Keratinocyte (primary cell): Measurements from ENCODE around the gene LRRC71. TPM values are rescaled to one million over a fixed set of nuclear protein-coding genes. Genes with fewer than 3 reads are reported as not detected.

Experiments
- DNase-seq: peaks from one replicate; pipeline ENCODE4 v3.0.0-alpha.2; 2011; ENCODE audit warnings: low read depth, missing footprints, low spot score
- FAIRE-seq: peaks from 2 replicates; lab custom pipeline; 2011; peaks lifted over from hg19 to GRCh38; lab: Jason Lieb, UNC
- H2AFZ ChIP-seq: 2 replicates; pipeline ENCODE4 v1.6.0; 2012; ENCODE audit warnings: low read length, control low read depth, inconsistent platforms; ENCODE audit not compliant: control insufficient read depth
- H3K27ac ChIP-seq: 2 replicates; pipeline ENCODE4 v1.5.1; 2011; ENCODE audit warnings: low read length; ENCODE audit not compliant: control insufficient read depth, insufficient read depth
- H3K27me3 ChIP-seq: 3 replicates; pipeline ENCODE4 v1.6.0; 2011; ENCODE audit warnings: low read length; ENCODE audit not compliant: control insufficient read depth, insufficient read depth; ENCODE audit errors: extremely low read depth
- H3K36me3 ChIP-seq, 2 experiments: 2 replicates in 1 of 2; 3 replicates in 1 of 2; pipeline ENCODE4 v1.5.1; 2011; ENCODE audit warnings: low read length in 2 of 2, mild to moderate bottlenecking in 1 of 2; ENCODE audit not compliant: control insufficient read depth in 2 of 2, insufficient read depth in 2 of 2; ENCODE audit errors: extremely low read depth in 1 of 2
- H3K4me1 ChIP-seq: 3 replicates; pipeline ENCODE4 v1.5.1; 2011; ENCODE audit warnings: low read length; ENCODE audit not compliant: control insufficient read depth, insufficient read depth; ENCODE audit errors: extremely low read depth
- H3K4me2 ChIP-seq: 3 replicates; pipeline ENCODE4 v1.6.0; 2011; ENCODE audit warnings: low read depth, low read length; ENCODE audit not compliant: control insufficient read depth, insufficient read depth; ENCODE audit errors: extremely low read depth
- H3K4me3 ChIP-seq, 3 experiments: fragments of 200-600 bp in 1 of 3; sonication (generic) in 1 of 3; 2 replicates in 2 of 3; 3 replicates in 1 of 3; pipeline ENCODE4 v1.5.1; 2011 to 2016; ENCODE audit warnings: low read length in 3 of 3, mild to moderate bottlenecking in 3 of 3, control low read depth in 2 of 3, inconsistent platforms in 1 of 3, low read depth in 1 of 3, mixed read lengths in 1 of 3, mixed run types in 1 of 3, moderate library complexity in 1 of 3; ENCODE audit not compliant: control insufficient read depth in 2 of 3, insufficient read depth in 2 of 3; ENCODE audit errors: extremely low read depth in 1 of 3
- H3K79me2 ChIP-seq: 2 replicates; pipeline ENCODE4 v1.6.0; 2012; ENCODE audit warnings: low read length; ENCODE audit not compliant: control insufficient read depth, insufficient read depth
- H3K9ac ChIP-seq: 3 replicates; pipeline ENCODE4 v1.6.0; 2011; ENCODE audit warnings: low read length; ENCODE audit not compliant: control insufficient read depth, insufficient read depth; ENCODE audit errors: extremely low read depth
- H3K9me1 ChIP-seq: 3 replicates; pipeline ENCODE4 v1.6.0; 2011; ENCODE audit warnings: low read length; ENCODE audit not compliant: control insufficient read depth, insufficient read depth; ENCODE audit errors: extremely low read depth
- H3K9me3 ChIP-seq: 2 replicates; pipeline ENCODE4 v1.5.1; 2012; ENCODE audit warnings: low read depth, low read length; ENCODE audit not compliant: control insufficient read depth
- H4K20me1 ChIP-seq: 3 replicates; pipeline ENCODE4 v1.6.0; 2011; ENCODE audit warnings: low read length; ENCODE audit not compliant: control insufficient read depth, insufficient read depth; ENCODE audit errors: extremely low read depth
- CTCF ChIP-seq, 3 experiments: IDR thresholded peaks in 1 of 3; conservative IDR thresholded peaks in 1 of 3; optimal IDR thresholded peaks in 1 of 3; 2 replicates in 2 of 3; 3 replicates in 1 of 3; pipeline versions ENCODE3 to v1.5.1; 2011; ENCODE audit warnings: low read length in 3 of 3, mild to moderate bottlenecking in 3 of 3, moderate library complexity in 2 of 3, control low read depth in 1 of 3, inconsistent platforms in 1 of 3; ENCODE audit not compliant: insufficient read depth in 2 of 3; ENCODE audit errors: extremely low read depth in 1 of 3
- EZH2 ChIP-seq: IDR thresholded peaks from one replicate; pipeline ENCODE4 v1.6.1; 2012; ENCODE audit warnings: inconsistent platforms, mild to moderate bottlenecking, low read length, moderate library complexity
- dilution Hi-C: fragments of 300-500 bp; cut with MboI; formaldehyde crosslinking; loops from one replicate; pipeline ENCODE4 v1.7.0; 2020; ENCODE audit warnings: low sequenced_read_pairs; ENCODE audit not compliant: extremely low pct_ligation_motif_present
- polyA plus RNA-seq, 5 experiments: library from polyadenylated mRNA; depleted of rRNA in 3 of 5; stranded (reverse) in 3 of 5; stranded (forward) in 1 of 5; unstranded in 1 of 5; fragments of >200 nt; gene quantifications; 1 replicate in 1 of 5; 2 replicates in 3 of 5; 3 replicates in 1 of 5; pipeline versions ENCODE4 v1.2.1 to v1.2.3, GENCODE V29; 2011 to 2012; ENCODE audit warnings: missing spikeins in 2 of 5, low read depth in 1 of 5, low replicate concordance in 1 of 5

Gene LRRC71
- polyA plus RNA-seq, 1 donor (not counting 4 experiments of a cell fraction or from before 2014, with no cell fraction given), result not detected

DNA sequence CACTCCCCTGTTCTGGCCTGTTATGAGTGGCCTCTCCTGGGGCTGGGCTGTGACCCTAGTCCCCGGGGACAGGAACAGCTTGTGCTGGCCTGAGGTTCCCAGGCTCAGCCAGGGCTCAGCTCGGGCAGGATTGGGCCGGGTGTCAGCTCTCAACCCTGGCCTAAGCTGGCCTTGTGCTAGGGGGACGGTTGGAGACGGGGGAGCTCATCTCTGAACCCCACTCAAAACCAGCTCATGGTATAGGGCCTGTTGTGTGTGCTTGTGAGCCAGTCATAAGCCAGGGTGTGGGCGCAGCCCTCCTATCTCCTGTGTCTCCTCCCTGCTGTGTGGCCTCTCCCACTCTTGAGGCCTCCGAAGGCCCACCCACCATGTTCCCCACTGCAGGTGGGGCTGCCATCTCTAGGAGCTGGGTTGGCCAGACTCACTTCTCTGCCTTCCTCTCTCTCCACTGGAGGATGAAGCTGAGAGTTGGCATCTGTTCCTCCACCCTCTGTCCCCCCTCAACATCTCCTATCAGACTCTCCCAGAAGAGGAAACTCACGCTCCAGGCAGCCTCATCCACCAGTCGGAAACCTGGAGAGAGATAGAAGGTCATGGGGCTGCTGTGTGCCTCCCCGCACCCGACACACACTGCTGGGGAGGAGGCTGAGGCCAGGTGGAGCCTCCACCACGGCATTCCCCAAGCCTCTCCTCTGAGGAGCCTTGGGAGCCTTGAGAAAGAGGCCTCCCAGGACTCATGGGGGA, 25.5 kb upstream of the LRRC71 start:
- DNase-seq, result no peak
- no peak overlapping the region for H3K27ac ChIP-seq
- H2AFZ ChIP-seq, result no peak overlapping the region
- no peaks in the 10 kb centered on the region for H4K20me1 ChIP-seq
- no peaks in the 10 kb centered on the region for H3K36me3 ChIP-seq
- TF ChIP-seq CTCF (optimal IDR thresholded peaks at IDR 0.05 in 1 of 3, IDR thresholded peaks at IDR 0.05 in 1 of 3, conservative IDR thresholded peaks at IDR 0.05 in 1 of 3; ENCODE audit: extremely low read depth in 1 of 3, insufficient read depth in 2 of 3, low read length in 3 of 3) (no peak), EZH2 (no peak)
- no peaks in the 10 kb centered on the region for H3K9me1 ChIP-seq
- no peak overlapping the region for H3K9ac ChIP-seq
- no peaks in the 10 kb centered on the region for H3K79me2 ChIP-seq
- no peaks in the 10 kb centered on the region for H3K9me3 ChIP-seq
- H3K4me2 ChIP-seq, result no peak overlapping the region
- H3K4me3 ChIP-seq, result no peak overlapping the region
- no peak for FAIRE-seq
- peaks cover 37% of the 10 kb centered on the region for H3K4me1 ChIP-seq
- dilution Hi-C loops, result no loop called here
- no peaks in the 10 kb centered on the region for H3K27me3 ChIP-seq

DNA sequence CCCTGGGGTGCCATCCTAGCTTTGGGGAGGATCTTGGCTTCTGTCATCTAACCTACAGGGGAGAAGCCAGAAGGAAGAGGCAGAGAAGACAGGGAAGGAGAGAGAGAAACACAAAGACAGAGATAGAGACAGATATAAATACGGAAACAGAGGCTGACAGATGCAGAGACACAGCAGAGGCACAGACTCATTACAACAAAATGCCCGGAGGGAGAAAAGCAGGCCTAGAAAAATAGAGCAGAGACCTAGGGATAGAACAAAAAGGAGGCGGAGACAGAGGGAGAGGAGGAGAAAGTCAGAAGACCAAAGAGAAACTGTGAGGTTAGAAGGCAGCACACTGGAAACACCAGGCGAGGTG, 25.0 kb upstream of the LRRC71 start:
- no peak for DNase-seq
- H3K27me3 ChIP-seq, result no peaks in the 10 kb centered on the region
- TF ChIP-seq EZH2, result no peak
- TF ChIP-seq CTCF (optimal IDR thresholded peaks at IDR 0.05 in 1 of 3, IDR thresholded peaks at IDR 0.05 in 1 of 3, conservative IDR thresholded peaks at IDR 0.05 in 1 of 3; ENCODE audit: extremely low read depth in 1 of 3, insufficient read depth in 2 of 3, low read length in 3 of 3), result no peak
- dilution Hi-C loops, result no loop called here
- H3K9ac ChIP-seq, result no peak overlapping the region
- H3K36me3 ChIP-seq, result no peaks in the 10 kb centered on the region
- no peak overlapping the region for H3K4me2 ChIP-seq
- H3K4me1 ChIP-seq, result peaks cover 37% of the 10 kb centered on the region
- H4K20me1 ChIP-seq, result no peaks in the 10 kb centered on the region
- no peaks in the 10 kb centered on the region for H3K9me1 ChIP-seq
- FAIRE-seq, result no peak
- H3K4me3 ChIP-seq, result no peak overlapping the region
- no peak overlapping the region for H3K27ac ChIP-seq
- no peak overlapping the region for H2AFZ ChIP-seq
- H3K9me3 ChIP-seq, result no peaks in the 10 kb centered on the region
- no peaks in the 10 kb centered on the region for H3K79me2 ChIP-seq
